Spleen (tissue), 7 donors: Measurements from ENCODE around the gene SYNJ2.

ENCODE experiments used
- CTCF ChIP-seq, 11 experiments: fragments of 200-600 bp in 7 of 11; fragments of 450-650 bp in 4 of 11; sonication (generic) in 4 of 11; IDR thresholded peaks in 8 of 11; conservative IDR thresholded peaks in 3 of 11; 1 replicate in 7 of 11; 2 replicates in 4 of 11; pipeline versions ENCODE4 v1.4.0 to v1.8.0; 2016 to 2021; ENCODE audit warnings: antibody characterized with exemption in 11 of 11, inconsistent platforms in 4 of 11, mild to moderate bottlenecking in 1 of 11
- POLR2A ChIP-seq, 3 donors: fragments of 450-650 bp; IDR thresholded peaks; one replicate each; pipeline ENCODE4 v1.5.1; 2017; ENCODE audit warnings: antibody characterized with exemption in 3 of 3, mild to moderate bottlenecking in 1 of 3
- POLR2AphosphoS5 ChIP-seq, 3 donors: sonication (generic); formaldehyde crosslinking; IDR thresholded peaks; one replicate each; pipeline ENCODE4 v1.5.1; 2017; ENCODE audit warnings: antibody characterized with exemption in 3 of 3
- donor health status: DM: no; HTN: no; CAD: no; lungs with moderate emphysema.
- donor health status: DM: no; HTN: no; CAD: no.
- donor health status: DM: no; HTN: no; CAD: no.

- TF ChIP-seq CTCF (IDR thresholded peaks at IDR 0.05 in 8 of 11, conservative IDR thresholded peaks at IDR 0.05 in 3 of 11): no peak
- no peak for TF ChIP-seq POLR2AphosphoS5 (IDR thresholded peaks at IDR 0.05)
- TF ChIP-seq POLR2A (IDR thresholded peaks at IDR 0.05): no peak
These were observed 43.1 kb downstream of the SYNJ2 start for GRCh38 chr6:158024566-158025297.
